Glomerular endothelial cell (primary cell): Measurements from ENCODE around the gene MEIS2. TPM values are rescaled to one million over a fixed set of nuclear protein-coding genes. Genes with fewer than 3 reads are reported as not detected.

Experiments used
- DNase-seq: peaks from one replicate; pipeline ENCODE4 v3.0.0-alpha.2; 2011; ENCODE audit warnings: low read depth, low spot score; ENCODE audit errors: extremely low read depth
- total RNA-seq: library from RNA; depleted of rRNA; stranded (reverse); fragments of >200 nt; gene quantifications from 2 replicates; pipeline ENCODE4 v1.2.3, GENCODE V29; 2015

MEIS2 gene
- total RNA-seq, 1 donor from 2014 or later = 103 TPM

- DNase-seq = no peak
Observed at GRCh38 chr15:36882487-36883131, 217.7 kb downstream of the MEIS2 start.

- DNase-seq = no peak
Observed at GRCh38 chr15:36882056-36882455, 218.3 kb downstream of the MEIS2 start.

GRCh38 chr15:36881516-36881915 lies 218.8 kb downstream of the MEIS2 start:
- no peak for DNase-seq

GRCh38 chr15:36880913-36881460 lies 219.4 kb downstream of the MEIS2 start:
- no peak for DNase-seq

- DNase-seq = no peak
Observed at GRCh38 chr15:36880224-36880912, 220.0 kb downstream of the MEIS2 start.

GRCh38 chr15:36879568-36880222 lies 220.7 kb downstream of the MEIS2 start:
- no peak for DNase-seq

- no peak for DNase-seq
Observed at GRCh38 chr15:36878684-36879262, 221.6 kb downstream of the MEIS2 start.

GRCh38 chr15:36877796-36878683 lies 222.3 kb downstream of the MEIS2 start:
- no peak for DNase-seq

GRCh38 chr15:36877294-36877693 lies 223.1 kb downstream of the MEIS2 start:
- no peak for DNase-seq

- no peak for DNase-seq
Observed at GRCh38 chr15:36875740-36876334, 224.5 kb downstream of the MEIS2 start.

GRCh38 chr15:36874930-36875329 lies 225.4 kb downstream of the MEIS2 start:
- no peak for DNase-seq

- DNase-seq = no peak
Observed at GRCh38 chr15:36867436-36867835, 232.9 kb downstream of the MEIS2 start.

GRCh38 chr15:36866896-36867295 lies 233.5 kb downstream of the MEIS2 start:
- no peak for DNase-seq

- no peak for DNase-seq
Observed at GRCh38 chr15:36863570-36863969, 236.8 kb downstream of the MEIS2 start.

GRCh38 chr15:36860792-36861191 lies 239.6 kb downstream of the MEIS2 start:
- DNase-seq = no peak

- no peak for DNase-seq
Observed at GRCh38 chr15:36858423-36858822, 241.9 kb downstream of the MEIS2 start.

- no peak for DNase-seq
Observed at GRCh38 chr15:36856339-36856973, 243.9 kb downstream of the MEIS2 start.

- DNase-seq = no peak
Observed at GRCh38 chr15:36850864-36851263, 249.5 kb downstream of the MEIS2 start.

GRCh38 chr15:36845270-36845669 lies 255.1 kb downstream of the MEIS2 start:
- no peak for DNase-seq
